Globus pallidus (tissue), 1 donor: Measurements from ENCODE around the gene SPNS2.

Source experiments
- DNase-seq: peaks from one replicate; pipeline ENCODE4 v3.0.0-alpha.2; 2015; ENCODE audit warnings: low spot score

The SPNS2 gene

GRCh38 chr17:4520060-4520893, 21.6 kb downstream of the SPNS2 start:
- DNase-seq: no peak

DNA sequence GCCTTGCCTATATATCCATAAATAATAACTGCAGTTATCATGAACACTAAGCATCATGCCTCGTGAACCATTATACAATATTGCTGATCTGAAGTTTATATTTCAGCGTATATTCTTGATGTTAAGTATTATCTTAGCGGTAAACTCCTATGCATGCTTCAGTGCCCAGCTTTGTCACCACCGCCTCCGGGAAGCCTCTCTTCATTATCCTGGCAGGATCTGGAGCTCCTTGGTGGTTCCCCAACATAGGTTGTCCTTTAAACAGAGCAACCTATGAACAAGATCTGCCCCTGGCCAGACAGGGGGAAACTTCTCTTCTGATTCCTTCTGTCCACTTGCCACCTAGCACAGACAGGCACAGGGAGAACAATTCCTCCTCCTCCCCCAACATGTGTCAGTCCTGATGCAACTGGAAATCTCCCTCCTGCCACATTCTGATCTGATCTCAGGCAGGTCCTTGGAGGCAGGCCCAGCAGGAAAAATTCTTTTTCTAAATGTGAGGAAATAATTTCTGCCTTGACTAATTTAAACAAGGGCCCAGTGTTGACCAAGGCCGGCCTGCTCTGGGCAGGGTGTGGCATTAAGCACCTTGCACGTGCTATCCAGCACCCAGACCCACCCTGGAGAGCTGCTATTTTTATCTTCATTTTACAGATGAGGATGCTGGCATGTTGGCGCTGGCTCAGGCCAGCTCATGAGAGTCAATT, 22.4 kb downstream of the SPNS2 start:
- no peak for DNase-seq

- DNase-seq: no peak
Observed at GRCh38 chr17:4522661-4523060, 24.0 kb downstream of the SPNS2 start.

- DNase-seq: no peak
Observed at GRCh38 chr17:4523946-4524345, 25.3 kb downstream of the SPNS2 start.

DNA sequence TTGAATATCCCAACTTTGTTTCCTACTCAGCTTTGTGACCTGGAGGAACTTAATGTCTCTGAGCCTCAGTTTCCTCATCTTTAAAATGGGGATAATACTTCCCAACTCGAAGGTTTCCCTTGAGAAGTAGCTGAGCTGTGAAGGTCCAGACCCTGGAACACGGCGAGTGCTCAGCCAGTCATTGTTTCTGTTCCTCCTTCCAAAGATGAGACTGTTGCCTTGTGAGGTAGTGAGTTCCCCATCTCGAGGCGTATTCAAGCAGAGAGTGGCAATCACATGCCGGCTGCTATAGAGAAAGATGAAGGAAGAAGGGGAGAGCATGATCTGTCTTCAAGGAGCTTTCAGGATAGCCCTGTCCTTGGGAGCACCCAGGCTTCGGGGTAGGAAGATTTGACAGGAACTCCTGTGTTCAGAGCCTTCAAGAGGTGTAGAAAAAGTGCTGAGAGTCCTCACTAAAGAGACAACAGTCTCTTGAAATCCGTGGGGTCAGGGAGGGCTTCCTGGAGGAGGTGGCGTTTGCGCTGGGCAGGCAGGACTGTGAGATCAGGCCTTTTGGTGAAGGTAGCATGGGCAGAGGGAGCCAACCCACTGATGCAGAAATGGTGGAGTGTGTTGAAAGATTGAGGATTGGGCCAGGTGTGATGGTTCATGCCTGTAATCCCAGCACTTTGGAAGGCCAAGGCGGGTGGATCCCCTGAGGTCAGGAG, 27.2 kb downstream of the SPNS2 start:
- no peak for DNase-seq

DNA sequence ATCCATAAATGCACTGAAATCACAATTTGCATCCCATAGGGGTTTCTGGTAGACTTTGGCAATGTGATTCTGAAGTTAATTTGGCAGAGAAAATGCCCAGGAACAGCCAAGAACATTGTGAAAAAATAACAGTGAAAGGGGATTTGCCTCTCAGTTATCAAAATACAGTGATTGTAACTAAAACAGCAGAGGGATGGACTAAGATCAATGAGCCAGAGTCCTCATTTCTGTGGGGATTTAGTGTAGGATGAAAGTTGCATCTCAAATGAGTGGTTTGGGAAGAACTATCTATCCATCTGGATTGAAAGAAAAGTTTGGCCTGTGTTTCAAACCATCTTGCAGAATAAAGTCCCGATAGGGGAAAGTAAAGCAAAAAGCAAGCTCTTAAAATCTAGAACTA, 28.5 kb downstream of the SPNS2 start:
- DNase-seq: no peak

- DNase-seq: no peak
Observed at GRCh38 chr17:4527566-4528125, 29.0 kb downstream of the SPNS2 start.

GRCh38 chr17:4529533-4530152, 31.0 kb downstream of the SPNS2 start:
- no peak for DNase-seq

GRCh38 chr17:4530799-4531730, 32.4 kb downstream of the SPNS2 start:
- no peak for DNase-seq

- no peak for DNase-seq
Observed at GRCh38 chr17:4531988-4532736, 33.5 kb downstream of the SPNS2 start.

- DNase-seq: no peak
Observed at GRCh38 chr17:4532860-4533522, 34.3 kb downstream of the SPNS2 start.

DNA sequence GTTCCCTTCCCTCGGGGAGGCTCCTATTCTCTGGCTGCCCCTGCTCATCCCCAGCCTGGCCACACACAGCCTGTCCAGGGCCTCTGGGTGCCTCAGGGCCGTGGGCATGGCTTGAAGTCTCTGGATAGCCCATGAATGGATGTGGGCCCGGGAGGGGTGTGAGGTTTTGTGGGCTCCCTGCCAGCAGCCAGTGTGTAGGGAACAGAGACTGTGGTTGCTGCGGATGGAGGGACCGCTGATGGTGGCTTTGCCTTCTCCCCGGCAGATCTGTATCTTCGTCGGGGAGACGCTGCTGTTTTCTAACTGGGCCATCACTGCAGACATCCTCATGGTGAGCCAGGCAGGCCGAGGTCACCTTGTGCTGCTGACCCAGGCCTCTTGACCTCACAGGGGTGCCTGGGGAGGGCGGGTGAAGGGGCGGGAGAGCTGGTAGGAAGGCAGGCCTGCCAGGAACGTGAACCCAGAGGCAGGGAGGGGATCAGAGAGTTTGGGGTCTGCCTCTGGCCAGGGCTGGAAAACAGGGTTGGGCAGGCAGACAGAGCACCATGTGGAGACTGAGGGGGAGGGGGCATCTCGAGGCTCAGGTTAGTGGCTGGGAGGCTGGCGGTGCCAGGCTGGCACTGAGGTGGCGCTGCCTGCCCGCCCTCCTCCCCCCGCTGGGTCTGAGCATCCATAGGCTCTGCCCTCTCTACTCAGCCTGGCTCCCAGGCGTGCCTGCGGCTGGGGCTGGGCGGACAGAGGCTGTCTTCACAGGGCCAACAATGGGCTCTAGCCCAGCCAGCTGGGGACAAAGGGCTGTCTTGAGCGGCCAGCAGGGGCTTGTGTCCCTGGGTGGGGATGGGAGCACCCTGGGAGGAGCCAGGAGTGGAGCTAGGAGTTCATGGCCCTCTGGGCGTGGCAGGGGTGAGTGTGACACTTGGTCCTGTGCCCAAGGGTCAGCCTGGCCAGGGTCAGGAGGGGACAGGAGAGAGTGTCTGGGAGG, 35.1 kb downstream of the SPNS2 start:
- peak; percentile 99 for DNase-seq

DNA sequence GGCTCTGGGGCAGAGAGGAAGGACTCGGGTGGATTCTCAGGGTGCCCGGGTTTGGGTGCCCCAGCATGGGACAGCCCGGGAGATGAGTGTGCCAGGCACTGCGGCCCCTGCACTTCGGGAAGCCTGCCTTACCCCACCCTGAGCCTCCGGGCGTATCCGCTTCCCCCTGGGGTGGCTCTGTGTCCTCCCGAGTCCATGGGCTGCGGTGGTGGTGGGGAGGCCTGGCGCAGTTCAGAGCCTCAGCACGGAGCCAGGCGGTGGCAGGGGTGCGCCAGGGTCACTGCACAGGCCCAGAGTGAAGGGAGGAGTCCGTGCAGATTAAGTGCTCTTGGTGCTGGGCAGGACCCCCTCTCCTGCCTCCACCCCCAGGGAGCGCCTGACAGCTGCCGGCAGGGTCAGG, 35.8 kb downstream of the SPNS2 start:
- no peak for DNase-seq

DNA sequence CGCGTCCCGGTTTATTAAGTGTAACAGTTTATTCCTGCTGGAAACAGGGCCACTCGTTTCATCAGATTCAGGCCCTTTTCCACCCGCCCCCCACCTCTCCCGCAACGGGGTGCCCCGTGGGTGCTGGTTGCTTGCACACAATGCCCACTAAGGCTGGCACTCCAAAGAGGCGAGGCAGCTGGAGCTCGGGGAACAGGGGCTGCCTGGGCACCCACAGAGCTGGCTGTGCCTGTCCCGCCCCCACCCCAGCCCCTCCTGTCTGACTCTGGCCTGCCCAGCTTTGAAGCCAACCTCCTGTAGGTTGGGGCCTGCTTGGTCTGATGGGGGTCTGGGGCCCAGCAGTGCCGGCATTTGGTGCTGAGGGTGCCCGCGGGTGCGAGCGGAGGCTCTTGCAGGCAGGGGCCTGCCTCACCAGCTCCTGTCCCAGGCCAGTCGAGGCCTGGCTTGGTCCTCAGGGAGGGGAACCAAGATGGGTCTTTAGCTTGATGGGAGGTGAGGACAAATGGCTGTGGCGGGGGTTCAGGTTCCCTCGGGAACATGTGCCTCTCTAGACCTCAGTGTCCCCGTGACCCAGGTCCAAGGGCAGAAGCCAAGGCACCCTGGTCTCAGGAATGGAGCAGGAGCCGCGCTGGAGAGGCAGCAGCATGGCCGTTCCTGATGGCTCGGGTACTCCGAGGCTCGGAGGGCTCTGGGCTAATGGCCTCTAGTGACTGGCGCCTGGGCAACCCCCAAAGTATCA, 36.4 kb downstream of the SPNS2 start:
- peak; percentile 68 for DNase-seq

GRCh38 chr17:4535667-4536258, 37.1 kb downstream of the SPNS2 start:
- DNase-seq: no peak

DNA sequence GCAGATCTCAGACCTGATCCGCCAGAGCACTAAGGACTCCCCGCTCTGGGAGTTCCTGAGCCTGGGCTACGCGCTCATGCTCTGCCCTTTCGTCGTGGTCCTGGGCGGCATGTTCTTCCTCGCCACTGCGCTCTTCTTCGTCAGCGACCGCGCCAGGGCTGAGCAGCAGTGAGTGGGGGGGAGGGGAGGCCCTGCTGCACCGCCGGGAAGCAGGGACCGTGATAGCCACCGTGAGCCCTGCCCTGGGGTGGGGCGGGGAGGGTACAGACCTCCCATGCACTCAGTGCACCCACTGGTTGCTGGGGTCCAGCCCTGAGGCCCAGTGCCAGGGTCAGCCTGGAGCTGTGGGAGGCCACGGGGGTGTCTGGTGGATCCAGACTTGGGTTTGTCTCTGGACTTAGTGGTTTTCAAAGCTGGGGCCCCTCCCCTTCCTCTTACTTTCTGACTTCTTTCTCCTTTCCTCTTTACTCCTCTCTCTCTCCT, 37.6 kb downstream of the SPNS2 start:
- no peak for DNase-seq

DNA sequence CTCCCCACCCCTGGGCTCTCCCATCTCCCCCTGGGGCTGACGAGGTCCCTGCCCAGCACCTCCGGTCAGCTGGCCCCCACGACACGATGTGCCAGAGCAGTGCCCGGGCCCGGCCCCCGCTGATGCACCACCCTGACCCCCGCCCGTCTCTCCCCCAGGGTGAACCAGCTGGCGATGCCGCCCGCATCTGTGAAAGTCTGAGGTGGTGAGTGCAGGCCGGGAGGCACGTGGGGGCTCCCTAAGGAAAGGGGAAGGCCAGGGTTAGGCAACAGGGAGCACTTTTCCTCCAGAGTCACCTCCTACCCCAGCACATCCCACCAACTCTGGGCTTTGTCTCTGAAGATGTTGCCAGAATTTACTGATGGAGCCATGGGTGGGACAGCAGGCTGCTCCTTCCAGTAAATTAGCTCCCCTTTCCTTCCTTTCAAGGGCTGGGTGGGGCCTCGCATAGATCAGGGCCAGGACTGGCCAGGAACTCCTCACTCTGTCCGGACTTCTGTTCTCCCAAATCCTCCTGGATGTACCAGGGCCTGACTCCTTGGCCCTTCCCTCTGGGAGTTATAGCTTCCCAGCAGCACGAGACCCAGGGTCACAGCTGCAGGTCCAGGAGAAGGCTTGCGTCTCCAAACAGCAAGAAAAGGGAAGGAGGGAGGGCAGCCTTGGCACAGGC, 38.2 kb downstream of the SPNS2 start:
- DNase-seq: no peak
